Measurements from ENCODE around the gene BBS10. TPM values are rescaled to one million over a fixed set of nuclear protein-coding genes. Genes with fewer than 3 reads are reported as not detected.

BBS10 gene
- 14.5 and 20.9 TPM in 2 replicates for total RNA-seq

DNA sequence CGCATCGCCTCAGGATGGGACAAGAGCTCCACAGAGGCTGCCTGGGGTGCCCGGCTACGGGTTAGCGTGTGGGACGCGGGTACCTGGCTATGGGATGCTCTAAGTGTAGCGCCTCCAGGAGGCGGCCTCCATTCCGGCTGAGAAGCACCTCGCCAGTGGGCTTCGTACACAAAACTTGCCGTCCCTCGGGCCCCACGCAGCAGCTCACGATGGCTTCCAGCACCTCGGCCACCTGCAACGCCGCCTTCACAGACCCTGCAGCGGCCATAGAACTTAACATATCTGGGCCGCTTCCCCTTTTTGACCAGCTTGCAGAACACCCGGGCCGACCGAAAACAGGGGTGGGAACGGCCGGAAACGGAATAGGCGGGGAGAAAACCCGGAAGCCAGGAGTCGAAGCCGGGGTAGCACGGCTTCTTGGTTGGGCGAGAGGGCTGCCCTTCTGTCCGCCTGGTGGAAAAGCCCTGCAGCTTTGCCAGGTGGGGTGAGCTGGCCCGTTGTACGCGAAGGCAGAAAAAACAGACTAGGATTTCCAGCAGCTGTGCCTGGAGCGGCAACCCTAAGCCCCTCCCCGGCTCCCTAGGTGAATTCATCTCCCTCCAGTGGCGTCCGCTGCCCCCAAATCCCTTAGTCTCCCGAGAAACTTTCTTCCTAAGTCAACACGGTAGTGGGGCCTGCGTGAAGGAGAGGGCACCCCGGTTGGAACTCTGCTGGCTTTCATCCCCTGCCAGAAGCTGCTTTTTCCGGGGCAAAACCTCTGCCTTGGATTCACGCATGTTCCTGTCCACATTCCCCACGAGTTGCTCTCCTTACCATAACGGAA, at the start of gene BBS10:
Gene BBS10 (minus strand): TSS at position 337 of the 823 bp plus-strand sequence. CDS start 57 bp downstream, at position 280.

Other genes starting within 250 kb of the BBS10 start
- gene OSBPL8, start 211.4 kb upstream of the BBS10 start, total RNA-seq: 86.7 and 127 TPM in 2 replicates